DOHH2 (cell line): Measurements from ENCODE around the gene ARMH2.

Source experiments
- H3F3A ChIP-seq: fragments of 200-600 bp; sonication (generic), shearing (Covaris generic); 2 replicates; pipeline ENCODE4 v1.6.0; 2016; ENCODE audit warnings: antibody characterized with exemption, mild to moderate bottlenecking; ENCODE audit not compliant: control insufficient read depth, insufficient read depth
- H3K27ac ChIP-seq: fragments of 200-600 bp; sonication (generic); 2 replicates; pipeline ENCODE4 v1.5.1; 2014; ENCODE audit warnings: low read depth, mild to moderate bottlenecking, low read length, moderate library complexity
- H3K27me3 ChIP-seq: fragments of 200-600 bp; sonication (generic); 2 replicates; pipeline ENCODE4 v1.6.1; 2014; ENCODE audit warnings: mild to moderate bottlenecking, low read length, mixed read lengths; ENCODE audit not compliant: control insufficient read depth
- H3K36me3 ChIP-seq: fragments of 200-600 bp; sonication (generic); 2 replicates; pipeline ENCODE4 v1.6.1; 2014; ENCODE audit warnings: mild to moderate bottlenecking, low read length, moderate library complexity, mixed read lengths; ENCODE audit not compliant: control insufficient read depth
- H3K4me1 ChIP-seq: fragments of 200-600 bp; sonication (generic); 2 replicates; pipeline ENCODE4 v1.6.1; 2014; ENCODE audit warnings: mild to moderate bottlenecking, low read length, mixed read lengths; ENCODE audit not compliant: control insufficient read depth
- H3K4me2 ChIP-seq: fragments of 200-600 bp; sonication (generic); 2 replicates; pipeline ENCODE4 v1.6.0; 2014; ENCODE audit warnings: mild to moderate bottlenecking, low read length, moderate library complexity
- H3K4me3 ChIP-seq: fragments of 200-600 bp; sonication (generic); 2 replicates; pipeline ENCODE4 v1.5.1; 2014; ENCODE audit warnings: mild to moderate bottlenecking, low read length, mixed read lengths
- H3K79me2 ChIP-seq: fragments of 200-600 bp; sonication (generic); 2 replicates; pipeline ENCODE4 v1.6.1; 2014; ENCODE audit warnings: mild to moderate bottlenecking, low read length, mixed read lengths; ENCODE audit not compliant: control insufficient read depth
- H3K9me2 ChIP-seq: fragments of 200-600 bp; sonication (generic); replicated peaks from 2 replicates; pipeline ENCODE4 v1.6.1; 2014; ENCODE audit warnings: mild to moderate bottlenecking, low read length, mixed read lengths; ENCODE audit not compliant: control insufficient read depth
- H3K9me3 ChIP-seq: fragments of 200-600 bp; sonication (generic); 2 replicates; pipeline ENCODE4 v1.6.1; 2014; ENCODE audit warnings: antibody characterized with exemption, low read length, mixed read lengths; ENCODE audit not compliant: control insufficient read depth, insufficient read depth
- H4K20me1 ChIP-seq: fragments of 200-600 bp; sonication (generic); 2 replicates; pipeline ENCODE4 v1.6.0; 2014; ENCODE audit warnings: low read depth, mild to moderate bottlenecking, antibody characterized with exemption, low read length, moderate library complexity; ENCODE audit not compliant: control insufficient read depth, insufficient read depth
- CTCF ChIP-seq: fragments of 200-600 bp; sonication (generic); IDR thresholded peaks from one replicate; pipeline ENCODE4 v1.5.1; 2014; ENCODE audit warnings: antibody characterized with exemption, mild to moderate bottlenecking, low read depth, low read length; ENCODE audit not compliant: poor library complexity, severe bottlenecking
- EZH2phosphoT487 ChIP-seq: fragments of 200-600 bp; sonication (generic); IDR thresholded peaks from 2 replicates; pipeline ENCODE4 v1.6.1; 2017; ENCODE audit warnings: borderline replicate concordance, mild to moderate bottlenecking, antibody characterized with exemption, low read length, moderate library complexity, mixed read lengths

The ARMH2 gene

GRCh38 chr6:24821860-24822444, 23.2 kb upstream of the ARMH2 start:
- Histone ChIP-seq H4K20me1 (no peaks in the 10 kb centered on the region), H3K27ac (no peak overlapping the region), H3K36me3 (peaks cover 71% of the 10 kb centered on the region), H3F3A (0 out of 2 replicates have a peak, but pooled peaks cover 2% of the 10 kb centered on the region), H3K9me3 (no peaks in the 10 kb centered on the region), H3K4me1 (no peaks in the 10 kb centered on the region), H3K79me2 (no peaks in the 10 kb centered on the region), H3K4me3 (no peak overlapping the region), H3K4me2 (no peak overlapping the region), H3K9me2 (no peaks in the 10 kb centered on the region), H3K27me3 (no peaks in the 10 kb centered on the region)
- no peak for TF ChIP-seq EZH2phosphoT487
- TF ChIP-seq CTCF, result no peak

- H3F3A ChIP-seq, result no peaks in the 10 kb centered on the region
- TF ChIP-seq CTCF, result no peak
- TF ChIP-seq EZH2phosphoT487, result no peak
These were observed 19.6 kb upstream of the ARMH2 start for GRCh38 chr6:24818346-24818745.

GRCh38 chr6:24809728-24810127, 11.0 kb upstream of the ARMH2 start:
- Histone ChIP-seq H4K20me1 (no peaks in the 10 kb centered on the region), H3K79me2 (no peaks in the 10 kb centered on the region), H3K9me2 (no peaks in the 10 kb centered on the region), H3K9me3 (no peaks in the 10 kb centered on the region), H3F3A (no peaks in the 10 kb centered on the region), H3K27me3 (no peaks in the 10 kb centered on the region), H3K27ac (no peak overlapping the region), H3K4me3 (no peak overlapping the region), H3K36me3 (peaks cover 50% of the 10 kb centered on the region), H3K4me1 (no peaks in the 10 kb centered on the region), H3K4me2 (no peak overlapping the region)
- no peak for TF ChIP-seq CTCF
- no peak for TF ChIP-seq EZH2phosphoT487

More at GRCh38 chr6:24818346-24818745, 19.6 kb upstream of the ARMH2 start:
- Histone ChIP-seq H3K4me3 (no peak overlapping the region), H4K20me1 (no peaks in the 10 kb centered on the region), H3K79me2 (no peaks in the 10 kb centered on the region), H3K27me3 (no peaks in the 10 kb centered on the region), H3K27ac (no peak overlapping the region), H3K9me2 (no peaks in the 10 kb centered on the region), H3K4me1 (no peaks in the 10 kb centered on the region), H3K4me2 (no peak overlapping the region), H3K9me3 (no peaks in the 10 kb centered on the region), H3K36me3 (peaks cover 41% of the 10 kb centered on the region)
